Diencephalon (tissue), 1 donor: ENCODE measurements around the gene ADH7. TPM values are rescaled to one million over a fixed set of nuclear protein-coding genes. Genes with fewer than 3 reads are reported as not detected.

Experiments
- total RNA-seq: library from RNA; depleted of rRNA; stranded (reverse); fragments of >200 nt; gene quantifications from one replicate; pipeline ENCODE4 v1.2.3, GENCODE V29; 2014

ADH7 gene
- total RNA-seq: not detected

GRCh38 chr4:99435154-99435553 is at the start of gene ADH7:
Gene ADH7, minus strand, starts transcription at chr4:99435342. Its CDS starts 109 bp downstream, at chr4:99435233.

Other genes with a start within 250 kb of the ADH7 start
- gene ADH6, start 216.1 kb downstream of the ADH7 start, total RNA-seq: not detected
- gene ADH1A, start 144.4 kb downstream of the ADH7 start, total RNA-seq: not detected
- gene ADH1B, start 113.9 kb downstream of the ADH7 start, total RNA-seq: 0.23 TPM
- gene ADH1C, start 82.6 kb downstream of the ADH7 start, total RNA-seq: not detected
- not detected for gene C4orf17, start 75.7 kb upstream of the ADH7 start, total RNA-seq
- 5.8 TPM for gene TRMT10A, start 128.7 kb upstream of the ADH7 start, total RNA-seq
- gene MTTP, start 139.5 kb upstream of the ADH7 start, total RNA-seq: 3.9 TPM
- under 0.01 TPM for gene C4orf54, start 222.5 kb upstream of the ADH7 start, total RNA-seq